ENCODE results near the gene SAMD11.

GRCh38 chr1:961132-961669 is 37.5 kb downstream of the SAMD11 start:
- no peak for TF ChIP-seq CTCF (IDR thresholded peaks at IDR 0.05; ENCODE audit: low read length)
- no peak for TF ChIP-seq EZH2phosphoT487 (IDR thresholded peaks at IDR 0.05; ENCODE audit: low read length)
- no peak for TF ChIP-seq EZH2 (optimal IDR thresholded peaks at IDR 0.05; ENCODE audit: low read depth, low read length)
